G401 (cell line): ENCODE measurements around the gene BABAM2. TPM values are rescaled to one million over a fixed set of nuclear protein-coding genes. Genes with fewer than 3 reads are reported as not detected.
"Not testable (repeated sequence)": the region's sequence is repeated elsewhere in the genome, so short reads cannot be mapped to it uniquely, and the experiment has no call there.

Source experiments
- DNase-seq: peaks from one replicate; pipeline ENCODE4 v3.0.0-alpha.2; 2015; ENCODE audit warnings: low spot score
- in situ Hi-C: cut with HindIII; loops from 2 replicates; pipeline ENCODE4 v1.10.0; 2016; ENCODE audit warnings: low sequenced_read_pairs, mixed read lengths
- total RNA-seq: library from RNA; depleted of rRNA; stranded (reverse); fragments of >200 nt; shearing (Covaris generic); gene quantifications from 2 replicates; pipeline ENCODE4 v1.2.3, GENCODE V29; 2014

The BABAM2 gene
- total RNA-seq, 1 experiment from 2014 or later, result 42.3 TPM

- DNase-seq, result no peak
- in situ Hi-C loops, result no loop called here
These were observed 471.6 kb downstream of the BABAM2 start for GRCh38 chr2:28361991-28362710.

DNA sequence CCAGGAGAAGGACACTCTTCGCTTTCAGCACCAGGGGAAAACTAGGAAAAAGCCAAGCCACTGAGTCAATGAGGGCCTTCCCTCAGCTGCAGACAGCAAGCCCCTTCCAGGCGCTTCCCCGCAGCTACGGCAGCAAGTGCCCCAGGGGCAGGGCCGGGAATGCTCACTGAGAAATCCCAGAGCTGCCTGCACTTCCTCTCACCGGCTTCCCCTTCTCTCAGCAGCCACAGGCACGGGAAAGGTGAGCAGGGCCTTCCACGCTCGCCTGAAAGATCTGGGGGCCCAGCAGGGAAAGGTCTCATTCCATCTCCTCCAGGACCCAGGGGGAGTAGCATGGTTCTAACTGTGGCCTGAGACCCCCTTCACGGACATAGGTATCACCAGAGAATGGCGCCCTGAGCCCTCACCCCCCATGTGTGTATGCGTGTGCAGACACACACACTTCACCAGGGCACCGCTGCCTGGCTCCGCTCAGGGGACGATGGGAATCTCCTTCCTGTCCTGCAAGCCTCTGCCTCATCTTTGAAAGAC lies 472.5 kb downstream of the BABAM2 start:
- DNase-seq, result no peak
- in situ Hi-C loops, result no loop called here

GRCh38 chr2:28363686-28364280 lies 473.3 kb downstream of the BABAM2 start:
- in situ Hi-C loops, result no loop called here
- no peak for DNase-seq

- in situ Hi-C loops, result no loop called here
- DNase-seq, result no peak
These were observed 474.1 kb downstream of the BABAM2 start for GRCh38 chr2:28364610-28365009.

GRCh38 chr2:28365158-28365557 lies 474.6 kb downstream of the BABAM2 start:
- in situ Hi-C loops, result no loop called here
- no peak for DNase-seq

DNA sequence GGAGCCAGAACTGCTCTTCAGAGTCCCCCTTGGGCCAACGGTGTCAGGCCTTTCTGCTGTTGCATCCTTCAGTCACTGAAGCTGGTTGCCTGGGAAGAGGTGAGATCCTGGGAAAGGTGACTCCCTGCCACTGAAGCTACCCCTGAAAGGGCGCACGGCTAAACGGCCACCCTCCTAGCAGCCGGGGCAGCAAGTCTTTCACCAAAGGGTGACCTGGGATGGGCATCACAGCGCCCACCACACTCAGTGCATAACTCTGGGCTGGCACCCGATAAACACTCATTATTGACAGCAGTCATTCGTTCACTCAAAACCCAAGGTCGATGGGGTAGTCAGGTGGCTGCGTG lies 475.6 kb downstream of the BABAM2 start:
- in situ Hi-C loops, result no loop called here
- DNase-seq, result no peak

GRCh38 chr2:28366496-28367282 lies 476.2 kb downstream of the BABAM2 start:
- in situ Hi-C loops, result no loop called here
- no peak for DNase-seq

GRCh38 chr2:28367667-28368356 lies 477.3 kb downstream of the BABAM2 start:
- in situ Hi-C loops, result no loop called here

GRCh38 chr2:28368357-28368798 lies 477.8 kb downstream of the BABAM2 start:
- no peak for DNase-seq
- in situ Hi-C loops, result no loop called here

More at GRCh38 chr2:28367667-28368356, 477.3 kb downstream of the BABAM2 start:
- no peak for DNase-seq

DNA sequence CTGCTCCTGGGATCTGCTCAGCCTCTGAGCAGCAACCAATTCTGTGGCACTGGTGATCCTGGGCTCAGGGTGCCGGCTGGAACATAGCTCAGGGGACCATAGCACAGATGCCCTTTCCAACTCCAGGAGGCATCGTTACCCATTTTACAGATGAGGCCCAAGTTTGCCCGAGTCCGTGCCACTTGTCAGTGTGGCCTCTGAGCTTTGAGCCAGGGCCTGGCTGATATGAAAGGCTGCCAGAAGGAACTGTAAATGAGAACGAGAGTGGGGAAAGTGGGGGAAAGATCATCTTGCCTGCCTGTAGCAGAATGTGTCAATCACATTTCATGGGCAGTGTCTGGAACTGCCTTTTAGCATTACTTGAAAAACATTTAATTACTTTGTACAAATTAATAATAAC lies 478.8 kb downstream of the BABAM2 start:
- DNase-seq, result no peak
- in situ Hi-C loops, result no loop called here

GRCh38 chr2:28370354-28370753 lies 479.8 kb downstream of the BABAM2 start:
- DNase-seq, result no peak
- in situ Hi-C loops, result no loop called here

DNA sequence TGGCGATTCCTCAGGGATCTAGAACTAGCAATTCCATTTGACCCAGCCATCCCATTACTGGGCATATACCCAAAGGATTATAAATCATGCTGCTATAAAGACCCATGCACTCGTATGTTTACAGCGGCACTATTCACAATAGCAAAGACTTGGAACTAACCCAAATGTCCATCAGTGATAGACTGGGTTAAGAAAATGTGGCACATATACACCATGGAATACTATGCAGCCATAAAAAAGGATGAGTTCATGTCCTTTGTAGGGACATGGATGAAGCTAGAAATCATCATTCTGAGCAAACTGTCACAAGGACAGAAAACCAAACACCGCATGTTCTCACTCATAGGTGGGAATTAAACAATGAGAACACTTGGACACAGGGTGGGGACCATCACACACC lies 481.2 kb downstream of the BABAM2 start:
- in situ Hi-C loops, DNase-seq: not testable (repeated sequence)

- no peak for DNase-seq
- in situ Hi-C loops, result no loop called here
These were observed 483.3 kb downstream of the BABAM2 start for GRCh38 chr2:28373854-28374253.

DNA sequence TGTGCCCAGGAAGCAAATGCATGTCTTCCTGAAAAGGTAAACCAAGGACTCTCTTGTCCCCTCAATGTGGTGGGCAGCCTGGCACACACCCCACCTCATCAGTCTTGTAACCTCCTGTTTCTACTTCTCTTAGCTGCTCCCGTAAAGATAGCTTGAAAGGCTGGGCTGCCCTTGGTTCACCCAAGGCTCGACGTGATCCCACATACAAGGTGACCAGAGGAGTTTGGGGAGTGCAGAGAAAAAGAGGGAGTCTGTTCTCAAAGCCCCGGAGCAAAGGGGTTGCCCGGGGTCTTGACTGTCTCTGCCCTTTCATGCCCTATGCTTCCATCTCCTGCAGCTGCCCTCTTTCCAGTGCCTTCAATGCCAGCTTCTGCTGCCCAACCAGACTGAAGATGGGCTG lies 483.8 kb downstream of the BABAM2 start:
- DNase-seq, result no peak
- in situ Hi-C loops, result no loop called here

GRCh38 chr2:28375236-28375635 lies 484.7 kb downstream of the BABAM2 start:
- in situ Hi-C loops, result no loop called here
- DNase-seq, result no peak

DNA sequence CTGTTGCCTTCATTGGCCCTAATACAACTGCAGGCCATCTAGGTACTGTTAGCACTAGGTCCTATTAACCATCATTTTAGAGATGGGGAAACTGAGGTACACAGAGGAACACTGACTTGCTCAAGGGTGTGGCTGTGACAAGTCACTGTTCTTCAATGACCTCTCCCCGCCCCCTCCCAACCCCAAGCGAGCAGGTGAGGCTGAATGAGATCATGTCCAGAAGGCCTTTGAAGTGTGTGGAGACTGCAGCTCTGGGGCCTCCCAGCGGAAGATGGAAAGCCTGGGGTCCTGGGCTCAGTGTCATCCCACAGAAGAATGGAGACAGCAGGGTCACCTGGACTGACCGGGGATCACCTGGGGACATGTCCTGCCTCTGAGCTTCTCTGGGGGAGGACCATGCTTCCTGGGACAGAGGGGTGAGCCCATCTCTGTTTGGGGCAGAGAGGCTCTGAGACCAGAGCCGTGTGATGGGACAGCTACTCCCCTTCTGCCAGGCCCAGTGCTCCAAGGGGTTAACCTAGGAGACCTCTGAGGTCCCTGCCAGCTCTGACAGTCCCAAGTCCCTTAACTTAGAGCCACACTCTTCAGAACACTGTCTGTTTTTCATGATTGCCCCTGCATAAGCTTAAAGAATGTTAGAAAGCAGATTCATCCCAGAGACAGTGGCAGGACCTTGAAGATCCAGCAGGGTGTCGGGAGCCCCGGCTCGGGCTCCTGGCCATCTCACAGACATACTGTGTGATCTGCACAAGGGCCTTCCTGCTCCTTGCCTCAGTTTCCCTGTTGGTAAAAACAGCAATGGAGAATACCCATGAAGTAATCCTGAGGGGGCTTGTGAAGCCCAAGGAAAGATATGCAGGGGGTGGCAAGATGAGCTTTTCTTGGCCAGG lies 485.5 kb downstream of the BABAM2 start:
- DNase-seq, result no peak
- in situ Hi-C loops, result no loop called here

- no peak for DNase-seq
- in situ Hi-C loops, result no loop called here
These were observed 486.8 kb downstream of the BABAM2 start for GRCh38 chr2:28377195-28377816.

DNA sequence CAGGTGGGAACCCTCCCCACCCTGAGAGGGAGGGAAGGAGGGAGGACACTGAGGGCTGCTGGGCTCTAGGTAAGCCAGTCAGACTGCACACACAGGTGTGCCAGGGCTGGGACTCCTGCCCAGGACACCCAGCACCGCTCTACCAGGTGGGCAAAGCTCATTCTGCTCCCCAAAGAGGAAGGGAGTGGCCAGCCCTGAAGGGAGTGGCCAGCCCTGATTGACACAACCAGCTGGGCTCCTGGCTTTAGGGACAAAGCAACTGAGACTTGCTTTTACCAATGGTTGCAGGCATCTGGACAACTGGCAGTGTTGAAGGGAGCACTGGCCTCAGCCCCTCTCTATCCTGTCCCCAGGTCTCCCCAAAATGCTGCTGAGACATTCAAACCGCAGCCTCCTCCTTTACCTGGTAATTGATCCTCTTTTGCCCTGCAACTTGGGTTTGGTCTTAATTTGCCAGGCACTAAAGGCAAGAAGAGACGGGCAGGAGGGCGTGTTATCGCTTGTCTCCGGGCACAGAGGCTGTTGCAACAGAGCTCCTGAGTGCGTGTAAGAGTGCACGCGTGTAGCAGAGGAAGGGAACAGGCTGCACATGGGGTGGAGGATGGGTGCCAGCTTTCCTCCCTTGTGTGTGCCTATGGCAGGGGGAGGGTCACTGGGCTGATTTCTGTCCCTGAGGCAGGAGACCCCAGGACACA lies 487.6 kb downstream of the BABAM2 start:
- DNase-seq, result no peak
- in situ Hi-C loops, result no loop called here
